ENCODE measurements around the gene UTP20. TPM values are rescaled to one million over a fixed set of nuclear protein-coding genes. Genes with fewer than 3 reads are reported as not detected.

UTP20 gene
- 16.0 and 18.3 TPM in 2 replicates for total RNA-seq
- 3.1 TPM for polyA plus RNA-seq (2012)

DNA sequence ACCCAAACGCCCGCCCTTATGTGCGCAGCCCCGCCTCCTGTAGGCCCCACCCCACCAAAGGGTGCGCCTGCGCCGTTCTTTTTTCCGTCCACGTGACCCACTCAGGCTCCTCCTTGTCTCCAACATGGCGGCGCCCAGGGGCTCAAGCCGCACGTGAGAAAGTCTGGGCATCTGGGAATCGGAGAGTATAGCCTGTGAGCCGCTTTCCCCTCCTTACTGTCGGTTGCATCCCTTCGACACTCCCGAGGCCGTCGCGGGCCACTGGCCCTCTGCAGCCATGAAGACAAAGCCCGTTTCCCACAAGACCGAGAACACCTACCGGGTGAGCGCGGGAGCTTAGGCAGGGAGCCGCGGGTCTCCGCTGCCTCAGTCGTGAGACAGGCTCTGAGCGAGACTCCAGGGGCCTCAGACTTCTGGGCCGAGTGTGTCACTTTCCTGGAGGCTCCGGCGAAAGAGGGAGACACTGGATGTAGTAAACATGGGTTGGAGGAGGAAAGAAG is at the start of gene UTP20:
TSS of gene UTP20 (plus strand) at position 100 of the 500 bp plus-strand sequence. CDS start at position 278, 178 bp downstream.
- peak; percentile 94 for DNase-seq (ENCODE audit: low read depth)

DNA sequence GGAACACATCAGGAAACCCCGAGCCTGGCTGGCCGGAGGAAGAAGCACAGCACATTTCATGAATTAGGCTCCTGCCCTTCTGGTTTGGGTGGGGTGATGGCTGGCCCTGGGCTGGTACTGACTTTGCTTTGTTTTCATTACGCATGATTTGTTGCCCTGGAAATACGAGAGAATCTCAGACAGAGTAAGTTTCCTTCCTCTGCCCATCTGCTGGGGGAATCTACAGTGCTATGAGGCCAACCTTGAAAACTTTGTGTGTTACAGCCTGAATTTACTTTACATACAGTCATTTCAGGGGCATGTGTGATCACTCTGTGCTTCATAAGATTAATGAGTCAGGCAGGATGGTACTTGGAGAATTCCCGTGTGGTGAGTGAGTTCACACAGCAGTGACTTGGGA is 49.4 kb upstream of the UTP20 start:
- DNase-seq (ENCODE audit: low read depth) = peak; percentile 59

- DNase-seq (ENCODE audit: low read depth) = no peak
These were observed 48.3 kb upstream of the UTP20 start for GRCh38 chr12:101231636-101232035.

GRCh38 chr12:101235686-101236085 is 44.2 kb upstream of the UTP20 start:
- no peak for DNase-seq (ENCODE audit: low read depth)

- DNase-seq (ENCODE audit: low read depth) = no peak
These were observed 41.6 kb upstream of the UTP20 start for GRCh38 chr12:101238306-101238705.

- no peak for DNase-seq (ENCODE audit: low read depth)
These were observed 41.0 kb upstream of the UTP20 start for GRCh38 chr12:101238800-101239329.

DNA sequence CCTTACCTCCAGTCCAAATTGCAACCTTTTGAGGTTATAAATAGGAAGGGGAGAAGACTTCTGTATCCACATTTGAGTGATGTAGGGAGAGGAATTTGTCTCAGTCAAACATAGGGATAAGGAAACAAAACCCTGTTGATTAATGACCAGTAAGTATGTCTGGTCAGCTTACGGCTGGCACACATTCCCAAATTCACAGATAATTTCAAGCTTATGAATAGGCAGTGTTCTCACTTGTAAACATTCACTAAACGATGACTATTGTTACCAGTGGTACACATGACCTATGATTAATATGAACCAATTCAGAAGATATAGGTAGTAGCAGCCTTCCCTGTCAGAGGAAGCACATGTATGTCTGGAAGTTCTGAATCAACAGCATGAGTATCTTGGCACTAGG is 36.8 kb upstream of the UTP20 start:
- DNase-seq (ENCODE audit: low read depth) = no peak

DNA sequence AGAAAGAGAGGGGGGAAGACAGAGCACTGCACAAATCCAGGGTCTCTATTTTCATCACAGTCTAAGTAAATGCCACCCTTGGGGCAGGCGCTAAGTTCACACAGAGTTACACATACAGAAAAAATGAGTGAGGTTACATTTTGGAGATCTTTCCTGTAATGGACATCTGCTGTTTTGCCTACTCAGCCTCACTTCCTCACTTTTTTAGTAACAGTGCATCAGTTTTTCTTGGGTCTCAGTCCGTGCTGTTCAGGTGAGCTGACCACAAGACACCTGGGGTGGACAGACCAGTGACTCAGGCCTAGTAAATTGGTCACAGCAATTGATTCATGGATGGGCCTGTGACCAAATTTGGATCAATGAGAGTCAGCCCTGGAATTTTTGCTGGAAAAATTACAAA is 36.3 kb upstream of the UTP20 start:
- DNase-seq (ENCODE audit: low read depth) = no peak

DNA sequence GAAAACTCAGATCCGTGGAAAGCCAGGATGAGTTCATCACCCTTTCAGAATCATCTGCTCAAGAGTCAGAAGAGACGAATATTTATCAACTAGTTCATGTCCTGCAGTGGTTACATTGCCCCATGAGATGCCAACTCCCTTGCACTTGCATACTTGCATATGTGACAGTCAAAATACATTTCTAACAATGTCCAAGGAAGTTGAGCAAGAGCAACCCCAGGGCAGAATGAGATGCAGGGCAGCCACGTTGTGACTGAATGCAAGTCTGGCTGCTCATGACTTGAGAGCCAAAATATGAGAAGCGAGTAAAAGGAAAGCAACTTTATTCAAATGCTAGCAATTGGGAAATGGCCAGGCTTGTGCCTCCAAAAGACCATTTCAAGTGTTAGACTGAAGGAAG is 23.6 kb upstream of the UTP20 start:
- DNase-seq (ENCODE audit: low read depth) = no peak

DNA sequence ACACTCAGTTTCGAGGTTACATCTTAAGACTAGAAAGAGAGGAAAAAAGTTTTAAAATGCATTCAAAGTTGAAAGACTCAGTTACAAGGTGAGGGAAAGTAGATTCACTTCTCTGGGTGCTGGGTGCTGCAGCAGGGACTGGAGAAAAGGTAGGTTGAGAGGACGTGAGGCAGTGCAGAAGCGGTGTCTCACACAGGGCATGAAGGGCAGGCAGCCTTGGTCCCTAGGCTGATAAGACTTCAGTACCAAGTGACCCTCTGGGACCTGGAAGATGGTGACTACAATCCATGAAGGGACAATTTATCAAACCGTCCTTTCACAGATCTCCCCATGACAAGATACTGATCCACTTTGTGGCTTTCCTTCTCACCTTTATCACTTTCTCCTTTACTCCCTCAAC is 22.5 kb upstream of the UTP20 start:
- no peak for DNase-seq (ENCODE audit: low read depth)

GRCh38 chr12:101267111-101267510 is 12.8 kb upstream of the UTP20 start:
- DNase-seq (ENCODE audit: low read depth) = no peak

GRCh38 chr12:101276433-101276832 is 3.5 kb upstream of the UTP20 start:
- no peak for DNase-seq (ENCODE audit: low read depth)

- DNase-seq (ENCODE audit: low read depth) = no peak
These were observed 2.5 kb upstream of the UTP20 start for GRCh38 chr12:101277443-101277842.

- no peak for DNase-seq (ENCODE audit: low read depth)
These were observed 7.5 kb downstream of the UTP20 start for GRCh38 chr12:101287357-101287756.

GRCh38 chr12:101297661-101298060 is 17.8 kb downstream of the UTP20 start:
- no peak for DNase-seq (ENCODE audit: low read depth)

GRCh38 chr12:101298426-101298825 is 18.5 kb downstream of the UTP20 start:
- peak; percentile 9 for DNase-seq (ENCODE audit: low read depth)

DNA sequence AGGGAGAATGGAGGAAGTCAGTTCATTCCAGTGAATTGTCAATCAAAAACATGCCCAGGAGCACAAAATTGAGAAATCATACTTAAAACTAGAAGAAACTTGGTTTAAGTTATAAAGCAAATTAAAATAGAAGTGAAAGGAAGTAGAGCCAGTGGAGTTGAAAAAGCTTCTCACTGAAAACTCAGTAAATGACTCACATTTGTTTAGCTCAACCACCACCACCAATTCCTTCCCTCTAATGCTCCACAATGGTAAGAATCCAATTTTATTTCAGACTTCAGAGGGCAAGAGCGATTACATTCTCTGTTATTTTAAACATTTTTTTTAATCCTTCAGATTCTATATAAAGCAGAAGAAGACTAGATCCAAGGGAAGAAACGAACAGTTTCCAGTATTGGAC is 19.4 kb downstream of the UTP20 start:
- DNase-seq (ENCODE audit: low read depth) = no peak

GRCh38 chr12:101299931-101300330 is 20.0 kb downstream of the UTP20 start:
- no peak for DNase-seq (ENCODE audit: low read depth)

GRCh38 chr12:101302741-101303140 is 22.8 kb downstream of the UTP20 start:
- no peak for DNase-seq (ENCODE audit: low read depth)

- DNase-seq (ENCODE audit: low read depth) = no peak
These were observed 25.4 kb downstream of the UTP20 start for GRCh38 chr12:101305226-101305779.

DNA sequence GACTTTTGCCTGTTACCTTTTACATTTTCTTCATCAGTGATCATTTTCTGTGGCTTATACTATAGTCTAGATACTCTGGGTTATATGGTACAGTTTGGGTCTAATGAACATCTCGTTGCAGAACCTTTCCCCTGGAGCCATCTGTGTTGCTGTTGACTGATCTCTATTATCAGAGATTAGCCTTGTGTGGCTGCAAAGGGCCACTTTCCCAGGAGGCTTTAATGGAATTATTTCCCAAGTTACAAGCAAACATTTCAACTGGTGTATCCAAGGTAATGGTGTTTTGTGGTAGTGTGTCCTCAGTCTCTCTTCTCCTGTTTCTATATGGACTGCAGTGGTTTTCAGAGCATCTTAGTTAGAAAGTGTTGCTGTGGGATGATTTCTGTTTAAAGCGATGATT is 25.9 kb downstream of the UTP20 start:
- DNase-seq (ENCODE audit: low read depth) = no peak

- no peak for DNase-seq (ENCODE audit: low read depth)
These were observed 42.6 kb downstream of the UTP20 start for GRCh38 chr12:101322480-101322879.

GRCh38 chr12:101323255-101323654 is 43.4 kb downstream of the UTP20 start:
- DNase-seq (ENCODE audit: low read depth) = no peak

Data from myocyte (in vitro differentiated cells).